ENCODE measurements around the gene CCBE1. TPM values are rescaled to one million over a fixed set of nuclear protein-coding genes. Genes with fewer than 3 reads are reported as not detected.
A peak's percentile ranks its signal among the peaks of the same experiment; 100 is the strongest.
"Not testable (repeated sequence)": the region's sequence is repeated elsewhere in the genome, so short reads cannot be mapped to it uniquely, and the experiment has no call there.

CCBE1 gene
- polyA plus RNA-seq (ENCODE audit: insufficient read length in 3 of 3), result 10 to 100 TPM; 33.4 to 39.4 (median 34.8) TPM

GRCh38 chr18:59697236-59697932, at the start of gene CCBE1:
TSS of gene CCBE1 (minus strand) at chr18:59697423.
- DNase-seq (ENCODE audit: low read depth in 3 of 3, low spot score in 2 of 3), result peak in 2 of 3 donors; percentile 60 to 70

- no peak for DNase-seq (ENCODE audit: low read depth in 3 of 3, low spot score in 2 of 3)
These were observed 47.1 kb upstream of the CCBE1 start for GRCh38 chr18:59744271-59744721.

GRCh38 chr18:59743566-59743965, 46.3 kb upstream of the CCBE1 start:
- no peak for DNase-seq (ENCODE audit: low read depth in 3 of 3, low spot score in 2 of 3)

- DNase-seq (ENCODE audit: low read depth in 3 of 3, low spot score in 2 of 3), result no peak
These were observed 45.3 kb upstream of the CCBE1 start for GRCh38 chr18:59742325-59743111.

GRCh38 chr18:59740141-59740540, 42.9 kb upstream of the CCBE1 start:
- no peak for DNase-seq (ENCODE audit: low read depth in 3 of 3, low spot score in 2 of 3)

- DNase-seq (ENCODE audit: low read depth in 3 of 3, low spot score in 2 of 3), result no peak
These were observed 40.6 kb upstream of the CCBE1 start for GRCh38 chr18:59737776-59738300.

GRCh38 chr18:59737335-59737734, 40.1 kb upstream of the CCBE1 start:
- DNase-seq (ENCODE audit: low read depth in 3 of 3, low spot score in 2 of 3), result not testable (repeated sequence)

GRCh38 chr18:59736061-59736460, 38.8 kb upstream of the CCBE1 start:
- no peak for DNase-seq (ENCODE audit: low read depth in 3 of 3, low spot score in 2 of 3)

GRCh38 chr18:59735269-59735860, 38.1 kb upstream of the CCBE1 start:
- DNase-seq (ENCODE audit: low read depth in 3 of 3, low spot score in 2 of 3), result no peak

- DNase-seq (ENCODE audit: low read depth in 3 of 3, low spot score in 2 of 3), result no peak
These were observed 36.2 kb upstream of the CCBE1 start for GRCh38 chr18:59733421-59733820.

GRCh38 chr18:59730896-59731295, 33.7 kb upstream of the CCBE1 start:
- no peak for DNase-seq (ENCODE audit: low read depth in 3 of 3, low spot score in 2 of 3)

- DNase-seq (ENCODE audit: low read depth in 3 of 3, low spot score in 2 of 3), result no peak
These were observed 32.6 kb upstream of the CCBE1 start for GRCh38 chr18:59729781-59730180.

GRCh38 chr18:59728816-59729215, 31.6 kb upstream of the CCBE1 start:
- DNase-seq (ENCODE audit: low read depth in 3 of 3, low spot score in 2 of 3), result no peak

GRCh38 chr18:59725142-59725541, 27.9 kb upstream of the CCBE1 start:
- no peak for DNase-seq (ENCODE audit: low read depth in 3 of 3, low spot score in 2 of 3)

- DNase-seq (ENCODE audit: low read depth in 3 of 3, low spot score in 2 of 3), result no peak
These were observed 26.9 kb upstream of the CCBE1 start for GRCh38 chr18:59724103-59724502.

- DNase-seq (ENCODE audit: low read depth in 3 of 3, low spot score in 2 of 3), result no peak
These were observed 24.7 kb upstream of the CCBE1 start for GRCh38 chr18:59721931-59722330.

GRCh38 chr18:59721211-59721610, 24.0 kb upstream of the CCBE1 start:
- no peak for DNase-seq (ENCODE audit: low read depth in 3 of 3, low spot score in 2 of 3)

- no peak for DNase-seq (ENCODE audit: low read depth in 3 of 3, low spot score in 2 of 3)
These were observed 22.4 kb upstream of the CCBE1 start for GRCh38 chr18:59719544-59720181.

- DNase-seq (ENCODE audit: low read depth in 3 of 3, low spot score in 2 of 3), result no peak
These were observed 21.4 kb upstream of the CCBE1 start for GRCh38 chr18:59718464-59719157.

GRCh38 chr18:59718108-59718463, 20.9 kb upstream of the CCBE1 start:
- DNase-seq (ENCODE audit: low read depth in 3 of 3, low spot score in 2 of 3), result no peak

All from right renal cortex interstitium (tissue), 3 donors.